HUES6 (cell line): ENCODE data around the gene ATP10B.

Source experiments
- H3K27ac ChIP-seq: 2 replicates; pipeline ENCODE4 v1.7.0; 2013; ENCODE audit warnings: low read depth, mild to moderate bottlenecking, low read length, inconsistent platforms
- H3K27me3 ChIP-seq: 2 replicates; pipeline ENCODE4 v1.6.1; 2013; ENCODE audit warnings: low read length; ENCODE audit not compliant: control insufficient read depth, insufficient read depth
- H3K36me3 ChIP-seq: 2 replicates; pipeline ENCODE4 v1.6.1; 2013; ENCODE audit warnings: low read length; ENCODE audit not compliant: control insufficient read depth, insufficient read depth
- H3K4me1 ChIP-seq: 2 replicates; pipeline ENCODE4 v1.6.1; 2013; ENCODE audit warnings: low read length; ENCODE audit not compliant: control insufficient read depth, insufficient read depth
- H3K4me3 ChIP-seq: 2 replicates; pipeline ENCODE4 v1.5.1; 2013; ENCODE audit warnings: low read depth, low read length
- H3K9ac ChIP-seq: one replicate; pipeline ENCODE4 v1.6.1; 2013; ENCODE audit warnings: mild to moderate bottlenecking, low read length
- H3K9me3 ChIP-seq: 2 replicates; pipeline ENCODE4 v1.6.1; 2013; ENCODE audit warnings: low read depth, low read length; ENCODE audit not compliant: control insufficient read depth, insufficient read depth

ATP10B gene

GRCh38 chr5:160649304-160649703 is 202.7 kb downstream of the ATP10B start:
- H3K4me3 ChIP-seq, result no peak overlapping the region

GRCh38 chr5:160646033-160646432 is 206.0 kb downstream of the ATP10B start:
- no peaks in the 10 kb centered on the region for H3K9me3 ChIP-seq
- no peaks in the 10 kb centered on the region for H3K27me3 ChIP-seq
- no peaks in the 10 kb centered on the region for H3K36me3 ChIP-seq
- H3K9ac ChIP-seq, result no peak overlapping the region
- H3K4me3 ChIP-seq, result no peak overlapping the region
- H3K27ac ChIP-seq, result no peak overlapping the region
- no peaks in the 10 kb centered on the region for H3K4me1 ChIP-seq

More at GRCh38 chr5:160649304-160649703, 202.7 kb downstream of the ATP10B start:
- Histone ChIP-seq H3K9ac (no peak overlapping the region), H3K4me1 (no peaks in the 10 kb centered on the region), H3K27me3 (no peaks in the 10 kb centered on the region), H3K27ac (no peak overlapping the region), H3K36me3 (no peaks in the 10 kb centered on the region), H3K9me3 (no peaks in the 10 kb centered on the region)

GRCh38 chr5:160643616-160644240 is 208.3 kb downstream of the ATP10B start:
- H3K27ac ChIP-seq, result no peak overlapping the region
- no peaks in the 10 kb centered on the region for H3K4me1 ChIP-seq
- H3K27me3 ChIP-seq, result no peaks in the 10 kb centered on the region
- H3K36me3 ChIP-seq, result no peaks in the 10 kb centered on the region
- no peak overlapping the region for H3K4me3 ChIP-seq
- no peak overlapping the region for H3K9ac ChIP-seq
- H3K9me3 ChIP-seq, result no peaks in the 10 kb centered on the region

- Histone ChIP-seq H3K9ac (no peak overlapping the region), H3K27me3 (no peaks in the 10 kb centered on the region; the same call in 1 of the 2 replicates), H3K4me1 (no peaks in the 10 kb centered on the region), H3K36me3 (no peaks in the 10 kb centered on the region), H3K9me3 (no peaks in the 10 kb centered on the region), H3K27ac (no peak overlapping the region), H3K4me3 (no peak overlapping the region)
Measured at GRCh38 chr5:160641405-160641804, 210.6 kb downstream of the ATP10B start.

GRCh38 chr5:160640406-160640805 is 211.6 kb downstream of the ATP10B start:
- H3K4me3 ChIP-seq, result no peak overlapping the region
- H3K36me3 ChIP-seq, result no peaks in the 10 kb centered on the region
- no peak overlapping the region for H3K9ac ChIP-seq
- no peaks in the 10 kb centered on the region for H3K9me3 ChIP-seq
- H3K27ac ChIP-seq, result no peak overlapping the region
- H3K27me3 ChIP-seq, result no peaks in the 10 kb centered on the region; the same call in none of the 2 replicates
- H3K4me1 ChIP-seq, result no peaks in the 10 kb centered on the region

- Histone ChIP-seq H3K27me3 (no peaks in the 10 kb centered on the region; the same call in none of the 2 replicates), H3K4me3 (no peak overlapping the region), H3K9ac (no peak overlapping the region), H3K4me1 (no peaks in the 10 kb centered on the region), H3K36me3 (no peaks in the 10 kb centered on the region), H3K27ac (no peak overlapping the region), H3K9me3 (no peaks in the 10 kb centered on the region)
Measured at GRCh38 chr5:160638161-160638742, 213.8 kb downstream of the ATP10B start.

- Histone ChIP-seq H3K9ac (no peak overlapping the region), H3K36me3 (no peaks in the 10 kb centered on the region), H3K4me3 (no peak overlapping the region), H3K9me3 (no peaks in the 10 kb centered on the region), H3K27me3 (no peaks in the 10 kb centered on the region; the same call in none of the 2 replicates), H3K27ac (no peak overlapping the region), H3K4me1 (no peaks in the 10 kb centered on the region)
Measured at GRCh38 chr5:160637357-160638090, 214.5 kb downstream of the ATP10B start.

- Histone ChIP-seq H3K27me3 (no peaks in the 10 kb centered on the region; the same call in none of the 2 replicates), H3K27ac (no peak overlapping the region)
Measured at GRCh38 chr5:160635663-160636062, 216.3 kb downstream of the ATP10B start.

GRCh38 chr5:160635046-160635445 is 217.0 kb downstream of the ATP10B start:
- H3K9me3 ChIP-seq, result no peaks in the 10 kb centered on the region
- H3K4me1 ChIP-seq, result no peaks in the 10 kb centered on the region
- no peak overlapping the region for H3K27ac ChIP-seq
- no peaks in the 10 kb centered on the region; the same call in none of the 2 replicates for H3K27me3 ChIP-seq
- H3K36me3 ChIP-seq, result no peaks in the 10 kb centered on the region
- H3K4me3 ChIP-seq, result no peak overlapping the region
- H3K9ac ChIP-seq, result no peak overlapping the region

More at GRCh38 chr5:160635663-160636062, 216.3 kb downstream of the ATP10B start:
- Histone ChIP-seq H3K4me3 (no peak overlapping the region), H3K9me3 (no peaks in the 10 kb centered on the region), H3K36me3 (no peaks in the 10 kb centered on the region), H3K9ac (no peak overlapping the region), H3K4me1 (no peaks in the 10 kb centered on the region)

GRCh38 chr5:160629003-160629402 is 223.0 kb downstream of the ATP10B start:
- Histone ChIP-seq H3K27me3 (no peaks in the 10 kb centered on the region), H3K9ac (no peak overlapping the region), H3K4me1 (no peaks in the 10 kb centered on the region), H3K4me3 (no peak overlapping the region), H3K36me3 (no peaks in the 10 kb centered on the region), H3K9me3 (no peaks in the 10 kb centered on the region), H3K27ac (no peak overlapping the region)

- H3K27me3 ChIP-seq, result no peaks in the 10 kb centered on the region
- H3K9ac ChIP-seq, result no peak overlapping the region
- no peak overlapping the region for H3K4me3 ChIP-seq
- H3K36me3 ChIP-seq, result no peaks in the 10 kb centered on the region
- no peaks in the 10 kb centered on the region for H3K9me3 ChIP-seq
- H3K4me1 ChIP-seq, result no peaks in the 10 kb centered on the region
- H3K27ac ChIP-seq, result no peak overlapping the region
Measured at GRCh38 chr5:160628619-160628968, 223.4 kb downstream of the ATP10B start.
